HG03565 (cell line): ENCODE measurements around the gene NEGR1.

Experiments used
- ATAC-seq: cut with Tn5 transposase; IDR thresholded peaks from one replicate; pipeline ENCODE4 v1.9.1; 2021; ENCODE audit warnings: mild to moderate bottlenecking, moderate library complexity; ENCODE audit not compliant: unreplicated experiment

NEGR1 gene

GRCh38 chr1:71424536-71424935 is 857.8 kb downstream of the NEGR1 start:
- no peak for ATAC-seq

- no peak for ATAC-seq
These were observed 860.1 kb downstream of the NEGR1 start for GRCh38 chr1:71422221-71422620.

GRCh38 chr1:71417421-71417820 is 864.9 kb downstream of the NEGR1 start:
- no peak for ATAC-seq

GRCh38 chr1:71414179-71414578 is 868.2 kb downstream of the NEGR1 start:
- no peak for ATAC-seq

- no peak for ATAC-seq
These were observed 868.7 kb downstream of the NEGR1 start for GRCh38 chr1:71413441-71414175.

GRCh38 chr1:71400050-71400449 is 882.3 kb downstream of the NEGR1 start:
- no peak for ATAC-seq

- no peak for ATAC-seq
These were observed 882.7 kb downstream of the NEGR1 start for GRCh38 chr1:71399594-71399993.

- no peak for ATAC-seq
These were observed 889.0 kb downstream of the NEGR1 start for GRCh38 chr1:71393301-71393700.

- no peak for ATAC-seq
These were observed 891.8 kb downstream of the NEGR1 start for GRCh38 chr1:71390518-71390917.

GRCh38 chr1:71377886-71378285 is 904.5 kb downstream of the NEGR1 start:
- ATAC-seq, result no peak

- ATAC-seq, result no peak
These were observed 909.8 kb downstream of the NEGR1 start for GRCh38 chr1:71372496-71372895.

GRCh38 chr1:71371581-71371980 is 910.8 kb downstream of the NEGR1 start:
- no peak for ATAC-seq

GRCh38 chr1:71364236-71364635 is 918.1 kb downstream of the NEGR1 start:
- no peak for ATAC-seq

GRCh38 chr1:71362691-71363090 is 919.6 kb downstream of the NEGR1 start:
- ATAC-seq, result no peak

- no peak for ATAC-seq
These were observed 920.3 kb downstream of the NEGR1 start for GRCh38 chr1:71362076-71362475.

GRCh38 chr1:71357708-71358107 is 924.6 kb downstream of the NEGR1 start:
- ATAC-seq, result no peak

GRCh38 chr1:71351438-71351837 is 930.9 kb downstream of the NEGR1 start:
- ATAC-seq, result no peak

GRCh38 chr1:71350805-71351204 is 931.5 kb downstream of the NEGR1 start:
- ATAC-seq, result no peak

- ATAC-seq, result no peak
These were observed 932.0 kb downstream of the NEGR1 start for GRCh38 chr1:71350330-71350729.
